Endothelial cell of umbilical vein (primary cell): ENCODE data around the gene TMOD2. TPM values are rescaled to one million over a fixed set of nuclear protein-coding genes. Genes with fewer than 3 reads are reported as not detected.

Experiments used
- BruUV-seq: library from RNA; stranded (reverse); fragments of 400-500 nt; replicated peaks from 2 replicates; lab custom pipeline; 2021; lab: Mats Ljungman, UMichigan
- CTCF ChIA-PET: fragments of 300-600, 350-600 bp; sonication (Branson Sonifier 250); formaldehyde crosslinking; loops from one replicate; lab custom pipeline; 2021; ENCODE audit warnings: antibody characterized with exemption, inconsistent platforms; lab: Charles Lee
- POLR2A ChIA-PET: fragments of 300-600, 350-600 bp; sonication (Branson Sonifier 250); formaldehyde crosslinking; loops from one replicate; lab custom pipeline; 2021; ENCODE audit warnings: antibody characterized with exemption, inconsistent platforms; lab: Charles Lee
- DNase-seq: peaks from one replicate; pipeline ENCODE4 v3.0.0-alpha.2; 2011; ENCODE audit warnings: low read depth, low spot score
- FAIRE-seq: peaks from 2 replicates; lab custom pipeline; 2011; peaks lifted over from hg19 to GRCh38; lab: Jason Lieb, UNC
- H2AFZ ChIP-seq: 2 replicates; pipeline ENCODE4 v1.6.0; 2012; ENCODE audit warnings: low read depth, low read length, control low read depth, inconsistent platforms
- H3K27ac ChIP-seq: 2 replicates; pipeline ENCODE4 v1.5.1; 2011; ENCODE audit warnings: low read depth, mild to moderate bottlenecking, control low read depth, low read length, moderate library complexity; ENCODE audit not compliant: insufficient read depth
- H3K27me3 ChIP-seq, 2 experiments: 2 replicates each; pipeline versions ENCODE4 v1.6.0 to v1.6.1; 2011; ENCODE audit warnings: low read length in 2 of 2, mixed read lengths in 1 of 2; ENCODE audit not compliant: control insufficient read depth in 2 of 2, insufficient read depth in 2 of 2
- H3K36me3 ChIP-seq, 2 experiments: 2 replicates in 1 of 2; 3 replicates in 1 of 2; pipeline ENCODE4 v1.5.1; 2011; ENCODE audit warnings: low read length in 2 of 2, mild to moderate bottlenecking in 1 of 2, moderate library complexity in 1 of 2; ENCODE audit not compliant: control insufficient read depth in 2 of 2, insufficient read depth in 2 of 2; ENCODE audit errors: extremely low read depth in 1 of 2
- H3K4me1 ChIP-seq: 3 replicates; pipeline ENCODE4 v1.5.1; 2011; ENCODE audit warnings: mild to moderate bottlenecking, low read length; ENCODE audit not compliant: control insufficient read depth, insufficient read depth; ENCODE audit errors: extremely low read depth
- H3K4me2 ChIP-seq: 2 replicates; pipeline ENCODE4 v1.6.1; 2011; ENCODE audit warnings: low read length, control low read depth, mixed read lengths; ENCODE audit not compliant: insufficient read depth
- H3K4me3 ChIP-seq, 3 experiments: fragments of 200-600 bp in 1 of 3; sonication (generic), shearing (Covaris generic) in 1 of 3; replicated peaks in 1 of 3; 2 replicates each; pipeline ENCODE4 v1.5.1; 2011 to 2016; ENCODE audit warnings: control low read depth in 3 of 3, low read length in 3 of 3, mild to moderate bottlenecking in 2 of 3, inconsistent platforms in 1 of 3, low read depth in 1 of 3, moderate library complexity in 1 of 3; ENCODE audit not compliant: insufficient read depth in 1 of 3
- H3K79me2 ChIP-seq: 2 replicates; pipeline ENCODE4 v1.6.0; 2012; ENCODE audit warnings: low read length, inconsistent platforms; ENCODE audit not compliant: control insufficient read depth, insufficient read depth
- H3K9ac ChIP-seq: replicated peaks from 2 replicates; pipeline ENCODE3; 2011; ENCODE audit warnings: low read length, control low read depth; ENCODE audit not compliant: insufficient read depth; ENCODE audit errors: extremely low read depth
- H3K9me1 ChIP-seq: replicated peaks from 3 replicates; pipeline ENCODE4 v1.6.0; 2011; ENCODE audit warnings: mild to moderate bottlenecking, low read length; ENCODE audit not compliant: control insufficient read depth, insufficient read depth; ENCODE audit errors: extremely low read depth
- H3K9me3 ChIP-seq: replicated peaks from 2 replicates; pipeline ENCODE4 v1.5.1; 2012; ENCODE audit warnings: low read length, inconsistent platforms; ENCODE audit not compliant: control insufficient read depth, insufficient read depth
- H4K20me1 ChIP-seq: replicated peaks from 2 replicates; pipeline ENCODE3; 2011; ENCODE audit warnings: mild to moderate bottlenecking, low read length; ENCODE audit not compliant: control insufficient read depth, insufficient read depth; ENCODE audit errors: extremely low read depth
- CTCF ChIP-seq, 2 donors: IDR thresholded peaks; 1 replicate in 1 of 2; 2 replicates in 1 of 2; pipeline ENCODE4 v1.5.1; 2011; ENCODE audit warnings: low read length in 2 of 2, mild to moderate bottlenecking in 2 of 2, moderate library complexity in 2 of 2, control low read depth in 1 of 2, inconsistent platforms in 1 of 2, low read depth in 1 of 2; ENCODE audit not compliant: insufficient read depth in 1 of 2; ENCODE audit errors: extremely low read depth in 1 of 2
- FOS ChIP-seq: IDR thresholded peaks from 2 replicates; pipeline ENCODE4 v1.6.1; 2011; ENCODE audit warnings: mild to moderate bottlenecking, low read length, moderate library complexity, borderline replicate concordance; ENCODE audit not compliant: insufficient read depth
- dilution Hi-C: fragments of 300-500 bp; cut with MboI; formaldehyde crosslinking; loops from one replicate; pipeline ENCODE4 v1.15.0; 2019; ENCODE audit warnings: low sequenced_read_pairs; ENCODE audit not compliant: extremely low pct_ligation_motif_present
- intact Hi-C: fragments of 100-400 bp; cut with micrococcal nuclease; formaldehyde crosslinking; loops from one replicate; pipeline ENCODE4 v1.10.0; 2022
- polyA plus RNA-seq, 4 experiments: library from polyadenylated mRNA; depleted of rRNA in 3 of 4; stranded (reverse) in 3 of 4; unstranded in 1 of 4; fragments of >200 nt; gene quantifications; 2 replicates each; pipeline versions ENCODE4 v1.2.1 to v1.2.3, GENCODE V29; 2011 to 2012; ENCODE audit warnings: missing spikeins in 1 of 4
- total RNA-seq: library from RNA; stranded (reverse); gene quantifications from 2 replicates; pipeline ENCODE4 v1.2.3, GENCODE V29; 2021

TMOD2 gene
- total and polyA plus RNA-seq, 2 donors (not counting 3 experiments of a cell fraction or from before 2014, with no cell fraction given) = 0.46 to 2.7 TPM

DNA sequence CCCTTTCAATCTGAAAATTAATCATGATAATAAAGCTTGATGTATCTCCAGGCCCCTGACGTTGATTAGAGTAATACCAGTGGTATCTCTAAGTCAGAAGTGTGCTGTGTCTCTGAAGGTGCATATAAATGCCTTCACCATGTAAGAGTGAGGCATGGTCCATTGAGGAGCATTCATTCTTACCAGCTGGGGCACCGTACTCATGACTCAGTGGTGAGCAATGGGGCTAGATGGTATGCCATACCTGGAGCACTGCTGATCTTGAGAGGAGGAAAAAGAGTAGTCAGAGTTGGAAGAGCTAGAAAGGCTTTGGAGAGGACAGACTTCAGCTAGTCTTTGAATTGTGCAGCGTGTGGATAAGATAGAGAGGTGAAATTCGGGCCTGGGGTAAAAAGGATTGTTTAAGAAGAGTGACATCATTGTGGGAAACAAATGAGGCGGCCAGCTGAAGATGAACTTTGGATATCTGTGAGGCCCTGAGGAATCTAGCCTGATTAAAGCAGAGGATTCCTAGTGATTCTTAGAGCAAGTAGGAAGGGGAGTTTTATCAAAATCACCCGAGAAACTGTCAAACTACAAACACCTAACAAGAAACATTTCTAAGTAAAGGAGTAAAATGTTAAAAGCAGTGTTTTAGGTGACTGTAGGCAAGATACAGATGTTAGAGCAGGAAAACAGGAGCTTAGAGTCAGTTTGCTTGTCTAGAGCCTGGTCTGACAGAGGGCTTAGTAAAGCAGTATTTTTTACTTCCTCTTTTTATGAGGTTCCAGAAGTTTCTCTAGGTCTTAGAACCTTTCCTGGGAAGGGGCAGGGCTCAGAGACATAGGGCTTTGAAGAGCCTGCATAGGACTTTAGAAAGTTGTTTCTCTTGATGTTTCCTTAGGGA is 91.7 kb downstream of the TMOD2 start:
- ChIA-PET CTCF (interaction anchor here (1.0 to 1.7 kb wide), 5 partner anchors 10 to 66 kb away, joined by 3 to 6 read pairs (median 5); no protein-coding TSS in a partner anchor), POLR2A (no interaction called here)
- Histone ChIP-seq H4K20me1 (no peaks in the 10 kb centered on the region), H3K4me2 (no peak overlapping the region), H3K4me1 (peaks cover 77% of the 10 kb centered on the region), H3K9ac (no peak overlapping the region), H3K9me3 (no peaks in the 10 kb centered on the region), H3K9me1 (no peaks in the 10 kb centered on the region), H2AFZ (no peak overlapping the region), H3K27ac (peak overlapping the region; percentile 47), H3K79me2 (peaks cover 91% of the 10 kb centered on the region), H3K27me3 (no peaks in the 10 kb centered on the region), H3K4me3 (no peak overlapping the region), H3K36me3 (no peaks in the 10 kb centered on the region)
- no peak for FAIRE-seq
- intact Hi-C loops = no loop called here
- BruUV-seq = no TSS peak
- dilution Hi-C loops = no loop called here
- DNase-seq = peak; percentile 37
- TF ChIP-seq FOS = peak; percentile 56
- no peak for TF ChIP-seq CTCF (IDR thresholded peaks at IDR 0.05; ENCODE audit: extremely low read depth in 1 of 2, insufficient read depth in 1 of 2, low read depth in 1 of 2, low read length in 2 of 2)
